ENCODE data around the gene TSPAN32. TPM values are rescaled to one million over a fixed set of nuclear protein-coding genes. Genes with fewer than 3 reads are reported as not detected.
A peak's percentile ranks its signal among the peaks of the same experiment; 100 is the strongest.

The TSPAN32 gene
- total RNA-seq, 4 donors from 2014 or later = not detected

DNA sequence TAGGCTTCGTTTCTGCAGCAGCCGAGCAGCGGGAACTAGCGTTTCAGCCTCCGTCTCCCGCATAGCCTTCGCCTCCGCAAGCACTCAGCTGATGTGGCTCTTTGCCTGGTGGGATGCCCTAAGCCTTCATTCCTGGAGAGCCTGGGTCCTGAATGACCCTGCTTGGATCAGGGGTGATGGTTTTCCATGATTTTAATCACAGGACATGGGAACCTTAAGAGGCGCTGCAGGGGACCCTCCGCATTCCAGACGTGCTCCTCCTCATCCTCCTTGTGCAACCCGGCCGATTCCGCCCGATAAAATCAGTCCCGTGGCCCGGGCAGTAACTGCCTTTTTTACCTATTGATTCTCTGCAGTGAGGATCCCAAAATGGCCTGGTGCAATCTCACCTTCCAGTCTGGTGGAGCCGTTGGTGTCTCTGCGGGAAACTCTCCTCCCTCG lies 8.3 kb upstream of the TSPAN32 start:
- no peak for ATAC-seq
- H3K9me3 ChIP-seq = no peaks in the 10 kb centered on the region
- no peak overlapping the region for H3K27ac ChIP-seq
- in situ Hi-C loops (cut with MboI; ENCODE audit: low sequenced_read_pairs in 4 of 4) (loop anchor here in 2 of 4 donors (10.0 kb wide), 1 partner anchor 131 kb away; no protein-coding TSS in a partner anchor), intact Hi-C loops (cut with DNase I; ENCODE audit: low total_unique reads) (no loop called here)
- peaks cover 0 to 16% (median 11%) of the 10 kb centered on the region in 3 donors for H3K27me3 ChIP-seq
- no peak overlapping the region for H3K4me3 ChIP-seq
- H3K4me1 ChIP-seq = no peaks in the 10 kb centered on the region
- no peak for DNase-seq
- H3K36me3 ChIP-seq = no peaks in the 10 kb centered on the region
- TF ChIP-seq, protein P1, sequence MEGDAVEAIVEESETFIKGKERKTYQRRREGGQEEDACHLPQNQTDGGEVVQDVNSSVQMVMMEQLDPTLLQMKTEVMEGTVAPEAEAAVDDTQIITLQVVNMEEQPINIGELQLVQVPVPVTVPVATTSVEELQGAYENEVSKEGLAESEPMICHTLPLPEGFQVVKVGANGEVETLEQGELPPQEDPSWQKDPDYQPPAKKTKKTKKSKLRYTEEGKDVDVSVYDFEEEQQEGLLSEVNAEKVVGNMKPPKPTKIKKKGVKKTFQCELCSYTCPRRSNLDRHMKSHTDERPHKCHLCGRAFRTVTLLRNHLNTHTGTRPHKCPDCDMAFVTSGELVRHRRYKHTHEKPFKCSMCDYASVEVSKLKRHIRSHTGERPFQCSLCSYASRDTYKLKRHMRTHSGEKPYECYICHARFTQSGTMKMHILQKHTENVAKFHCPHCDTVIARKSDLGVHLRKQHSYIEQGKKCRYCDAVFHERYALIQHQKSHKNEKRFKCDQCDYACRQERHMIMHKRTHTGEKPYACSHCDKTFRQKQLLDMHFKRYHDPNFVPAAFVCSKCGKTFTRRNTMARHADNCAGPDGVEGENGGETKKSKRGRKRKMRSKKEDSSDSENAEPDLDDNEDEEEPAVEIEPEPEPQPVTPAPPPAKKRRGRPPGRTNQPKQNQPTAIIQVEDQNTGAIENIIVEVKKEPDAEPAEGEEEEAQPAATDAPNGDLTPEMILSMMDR (IDR thresholded peaks at IDR 0.05 in 4 of 5, conservative IDR thresholded peaks at IDR 0.05 in 1 of 5) = no peak
- TF ChIP-seq POLR2A (IDR thresholded peaks at IDR 0.05) = no peak

DNA sequence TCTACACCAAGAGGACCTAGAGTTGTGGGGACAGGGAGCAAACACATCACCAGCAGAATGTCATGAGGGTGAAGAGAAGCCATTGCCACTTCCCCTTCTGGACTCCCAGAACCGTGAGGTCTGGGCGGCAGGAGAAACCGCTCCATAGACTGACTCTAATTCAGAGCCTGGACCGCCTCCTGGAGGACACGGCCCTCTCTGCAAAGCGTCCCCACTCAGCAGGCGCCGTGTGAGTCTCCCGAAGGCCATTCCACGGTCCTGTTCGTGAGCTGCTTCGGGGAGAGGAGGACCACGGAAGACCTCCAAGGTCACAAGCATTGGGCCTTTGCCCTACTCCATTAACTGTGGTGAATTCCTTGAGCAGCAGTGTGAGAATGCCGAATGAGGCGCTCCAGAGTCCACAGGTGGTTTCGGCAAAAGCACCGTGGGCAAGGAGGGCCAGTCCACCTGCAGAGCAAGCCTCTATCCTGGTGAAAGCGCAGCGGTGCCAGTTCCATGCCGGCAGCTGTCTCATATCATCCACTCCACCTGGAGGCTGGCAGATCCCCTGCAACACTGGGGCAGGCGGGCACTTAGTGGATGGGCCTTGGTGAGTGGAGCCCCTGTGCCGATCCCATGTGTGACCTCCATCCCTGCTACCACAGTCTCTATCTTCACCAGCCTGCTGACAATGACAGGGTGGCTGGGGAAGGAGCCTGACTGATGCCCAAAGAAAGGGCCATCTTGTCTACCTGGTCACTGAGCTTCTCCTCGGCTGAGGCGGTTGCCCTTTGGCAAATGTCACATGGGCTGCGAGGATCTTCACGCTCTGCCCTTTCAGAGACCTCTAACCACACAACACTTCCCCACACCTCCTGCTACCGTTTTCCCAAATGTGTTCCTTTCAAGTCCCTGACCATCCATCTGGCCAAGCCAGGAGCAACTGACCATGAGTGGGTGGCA lies 7.6 kb upstream of the TSPAN32 start:
- in situ Hi-C loops (cut with MboI; ENCODE audit: low sequenced_read_pairs in 4 of 4) = loop anchor here in 2 of 4 donors (10.0 kb wide), 1 partner anchor 131 kb away; no protein-coding TSS in a partner anchor
- ATAC-seq = no peak
- H3K4me1 ChIP-seq = no peaks in the 10 kb centered on the region
- intact Hi-C loops (cut with DNase I; ENCODE audit: low total_unique reads) = no loop called here
- H3K27me3 ChIP-seq = peaks cover 0 to 15% (median 11%) of the 10 kb centered on the region in 3 donors
- no peak for TF ChIP-seq POLR2A (IDR thresholded peaks at IDR 0.05)
- TF ChIP-seq, protein P1 (IDR thresholded peaks at IDR 0.05 in 4 of 5, conservative IDR thresholded peaks at IDR 0.05 in 1 of 5) = no peak
- no peak overlapping the region for H3K27ac ChIP-seq
- no peak for DNase-seq
- H3K9me3 ChIP-seq = no peaks in the 10 kb centered on the region
- H3K4me3 ChIP-seq = no peak overlapping the region
- no peaks in the 10 kb centered on the region for H3K36me3 ChIP-seq

DNA sequence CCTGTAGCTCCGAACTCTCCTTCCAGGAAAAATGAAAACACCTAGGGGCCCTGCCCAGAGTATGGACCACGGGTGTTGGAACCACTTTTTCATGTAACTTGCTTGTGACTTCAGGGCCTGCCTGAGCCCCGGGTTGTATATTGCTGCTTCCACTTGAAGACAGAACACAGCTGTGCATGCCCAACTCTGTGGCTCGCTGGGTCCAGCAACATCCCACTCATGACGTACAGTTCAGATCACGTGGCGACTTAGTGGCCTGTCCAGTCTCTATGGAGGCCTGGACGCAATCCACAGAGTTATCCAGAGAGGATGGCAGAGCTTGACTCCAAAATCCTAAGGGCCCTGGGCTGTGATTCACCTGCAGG lies 6.9 kb upstream of the TSPAN32 start:
- Histone ChIP-seq H3K27ac (no peak overlapping the region), H3K4me3 (no peak overlapping the region), H3K36me3 (no peaks in the 10 kb centered on the region), H3K9me3 (no peaks in the 10 kb centered on the region), H3K27me3 (peaks cover 0 to 10% (median 7%) of the 10 kb centered on the region in 3 donors), H3K4me1 (no peaks in the 10 kb centered on the region)
- peak in 1 of 2 donors; percentile 7 for DNase-seq
- in situ Hi-C loops (cut with MboI; ENCODE audit: low sequenced_read_pairs in 4 of 4) = loop anchor here in 3 of 4 donors (5.0 to 10.0 kb wide), 2 partner anchors 130 to 132 kb away; no protein-coding TSS in a partner anchor
- no peak for ATAC-seq
- intact Hi-C loops (cut with DNase I; ENCODE audit: low total_unique reads) = no loop called here
- TF ChIP-seq POLR2A (IDR thresholded peaks at IDR 0.05) = no peak
- TF ChIP-seq, protein P1 (IDR thresholded peaks at IDR 0.05 in 4 of 5, conservative IDR thresholded peaks at IDR 0.05 in 1 of 5) = no peak

DNA sequence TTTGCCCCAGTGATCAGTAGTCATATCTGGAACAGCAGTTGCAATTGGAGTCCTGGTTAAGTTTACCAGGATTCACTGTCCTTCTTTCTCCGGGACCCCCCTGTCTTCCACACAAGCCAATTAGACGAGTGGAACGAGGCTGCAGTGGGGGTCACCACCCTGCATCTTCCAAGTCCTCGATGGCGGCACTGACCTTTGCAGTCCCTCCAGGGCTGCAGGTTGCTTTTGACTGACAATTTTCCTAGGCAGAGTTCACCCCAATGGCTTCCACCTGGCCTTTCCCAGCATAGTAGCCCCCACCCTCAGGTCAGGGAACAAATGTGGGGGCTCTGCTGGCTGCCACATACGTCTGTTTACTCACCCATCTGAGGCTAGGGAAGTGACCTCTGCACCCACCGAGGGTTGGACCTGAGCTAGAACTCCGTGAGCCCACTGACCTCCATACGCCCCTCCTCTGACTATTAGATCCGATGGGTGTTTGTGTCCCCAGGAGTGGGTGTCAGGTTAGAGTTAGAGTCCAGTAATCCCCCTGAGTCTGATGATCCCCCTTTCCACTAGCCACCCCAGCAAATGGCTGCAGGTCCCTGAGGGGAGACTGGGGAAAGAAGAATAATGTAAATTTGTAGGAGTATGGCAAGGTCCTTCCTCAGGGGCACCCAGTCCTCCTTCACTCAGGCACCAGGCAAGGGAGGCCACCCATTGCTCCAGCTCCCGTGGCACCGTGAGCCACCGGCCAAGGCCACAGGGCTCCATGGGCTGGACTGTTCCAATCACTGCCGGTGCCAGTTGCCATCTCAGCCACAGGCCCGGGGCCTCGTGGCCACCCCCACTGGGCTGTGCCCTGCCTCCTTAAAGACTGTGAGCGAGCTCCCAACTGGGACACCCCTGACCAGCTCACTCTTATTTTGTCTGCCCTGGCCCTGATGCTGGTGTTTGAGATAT lies 5.6 kb upstream of the TSPAN32 start:
- TF ChIP-seq POLR2A (IDR thresholded peaks at IDR 0.05) = no peak
- TF ChIP-seq, protein P1 (IDR thresholded peaks at IDR 0.05 in 4 of 5, conservative IDR thresholded peaks at IDR 0.05 in 1 of 5) = no peak
- Histone ChIP-seq H3K4me3 (no peak overlapping the region), H3K4me1 (no peaks in the 10 kb centered on the region), H3K9me3 (no peaks in the 10 kb centered on the region), H3K36me3 (no peaks in the 10 kb centered on the region), H3K27me3 (peaks cover 0 to 4% (median 0%) of the 10 kb centered on the region in 3 donors), H3K27ac (no peak overlapping the region)
- DNase-seq (no peak), ATAC-seq (no peak)
- intact Hi-C loops (cut with DNase I; ENCODE audit: low total_unique reads) (no loop called here), in situ Hi-C loops (cut with MboI; ENCODE audit: low sequenced_read_pairs in 4 of 4) (loop anchor here in 3 of 4 donors (5.0 to 10.0 kb wide), 2 partner anchors 129 to 131 kb away; no protein-coding TSS in a partner anchor)
